Kidney capillary endothelial cell (primary cell): ENCODE results near the gene GRM5.
"Not testable (repeated sequence)": the region's sequence is repeated elsewhere in the genome, so short reads cannot be mapped to it uniquely, and the experiment has no call there.

ENCODE experiments used
- DNase-seq: peaks from one replicate; pipeline ENCODE4 v3.0.0-alpha.2; 2018; ENCODE audit warnings: low spot score

The GRM5 gene

GRCh38 chr11:89065651-89066201, at the start of gene GRM5:
Gene GRM5 (minus strand): TSS chr11:89065982. CDS start chr11:89047872, 18,110 bp downstream.
- not testable (repeated sequence) for DNase-seq

GRCh38 chr11:89097956-89098355, 32.2 kb upstream of the GRM5 start:
- peak; percentile 24 for DNase-seq

- not testable (repeated sequence) for DNase-seq
These were observed 28.0 kb upstream of the GRM5 start for GRCh38 chr11:89093806-89094205.

- DNase-seq, result not testable (repeated sequence)
These were observed 19.2 kb upstream of the GRM5 start for GRCh38 chr11:89084951-89085350.

- not testable (repeated sequence) for DNase-seq
These were observed 5.1 kb upstream of the GRM5 start for GRCh38 chr11:89070911-89071310.

GRCh38 chr11:89067264-89067663, 1.5 kb upstream of the GRM5 start:
- no peak for DNase-seq

- DNase-seq, result no peak
These were observed 716 bp downstream of the GRM5 start for GRCh38 chr11:89065066-89065465.

GRCh38 chr11:89063481-89063951, 2.3 kb downstream of the GRM5 start:
- DNase-seq, result not testable (repeated sequence)

- DNase-seq, result not testable (repeated sequence)
These were observed 2.9 kb downstream of the GRM5 start for GRCh38 chr11:89062771-89063298.

GRCh38 chr11:89061839-89062238, 3.9 kb downstream of the GRM5 start:
- peak; percentile 7 for DNase-seq

- not testable (repeated sequence) for DNase-seq
These were observed 8.4 kb downstream of the GRM5 start for GRCh38 chr11:89057406-89057805.

GRCh38 chr11:89052220-89052619, 13.6 kb downstream of the GRM5 start:
- no peak for DNase-seq

GRCh38 chr11:89047159-89047558, 18.6 kb downstream of the GRM5 start:
- not testable (repeated sequence) for DNase-seq

- not testable (repeated sequence) for DNase-seq
These were observed 21.8 kb downstream of the GRM5 start for GRCh38 chr11:89043861-89044588.

- DNase-seq, result not testable (repeated sequence)
These were observed 36.1 kb downstream of the GRM5 start for GRCh38 chr11:89029671-89030070.

- DNase-seq, result no peak
These were observed 44.4 kb downstream of the GRM5 start for GRCh38 chr11:89021339-89021738.

- DNase-seq, result peak; percentile 10
These were observed 45.8 kb downstream of the GRM5 start for GRCh38 chr11:89019827-89020547.

GRCh38 chr11:89016214-89016613, 49.6 kb downstream of the GRM5 start:
- DNase-seq, result no peak

GRCh38 chr11:89015614-89016013, 50.2 kb downstream of the GRM5 start:
- no peak for DNase-seq

- DNase-seq, result not testable (repeated sequence)
These were observed 64.9 kb downstream of the GRM5 start for GRCh38 chr11:89000852-89001251.

- DNase-seq, result no peak
These were observed 86.1 kb downstream of the GRM5 start for GRCh38 chr11:88979641-88980040.

GRCh38 chr11:88978992-88979391, 86.8 kb downstream of the GRM5 start:
- not testable (repeated sequence) for DNase-seq

GRCh38 chr11:88975441-88975840, 90.3 kb downstream of the GRM5 start:
- not testable (repeated sequence) for DNase-seq
